PC-3 (cell line): Measurements from ENCODE around the gene DUSP19. TPM values are rescaled to one million over a fixed set of nuclear protein-coding genes. Genes with fewer than 3 reads are reported as not detected.

Experiments used
- ATAC-seq: fragments of 200-7000 bp; cut with Tn5 transposase; 2 replicates; pipeline ENCODE4 v1.9.1; 2020; ENCODE audit warnings: mild to moderate bottlenecking, moderate library complexity
- BruUV-seq: library from RNA; stranded (reverse); fragments of 400-500 nt; replicated peaks from 2 replicates; lab custom pipeline; 2021; lab: Mats Ljungman, UMichigan
- CTCF ChIA-PET: fragments of 300-600 bp; sonication (Branson Sonifier 250); formaldehyde crosslinking; loops from one replicate; lab custom pipeline; 2022; ENCODE audit warnings: antibody characterized with exemption; lab: Charles Lee
- POLR2A ChIA-PET: fragments of 300-600 bp; sonication (Branson Sonifier 250); formaldehyde crosslinking; loops from one replicate; lab custom pipeline; 2022; ENCODE audit warnings: antibody characterized with exemption; ENCODE audit not compliant: unreplicated experiment; lab: Charles Lee
- DNase-seq: peaks from one replicate; pipeline ENCODE4 v3.0.0-alpha.2; 2015
- H2AFZ ChIP-seq: fragments of 300-600 bp; sonication (generic); 2 replicates; pipeline ENCODE4 v1.6.0; 2016; ENCODE audit warnings: antibody characterized with exemption, low read length
- H3F3A ChIP-seq: fragments of 300-600 bp; sonication (generic); one replicate; pipeline ENCODE4 v1.6.0; 2017; ENCODE audit warnings: antibody characterized with exemption, low read length, control low read depth, mild to moderate bottlenecking; ENCODE audit not compliant: unreplicated experiment
- H3K27ac ChIP-seq: fragments of 300-600 bp; sonication (generic); 2 replicates; pipeline ENCODE4 v1.5.1; 2016; ENCODE audit warnings: mild to moderate bottlenecking, low read length
- H3K27me3 ChIP-seq: fragments of 300-600 bp; sonication (generic); 2 replicates; pipeline ENCODE4 v1.6.1; 2016; ENCODE audit warnings: low read length, mixed read lengths
- H3K36me3 ChIP-seq: fragments of 300-600 bp; sonication (generic); 2 replicates; pipeline ENCODE4 v1.6.1; 2016; ENCODE audit warnings: low read depth, mixed run types, low read length, mixed read lengths
- H3K4me1 ChIP-seq: fragments of 300-600 bp; sonication (generic); 2 replicates; pipeline ENCODE4 v1.5.1; 2016; ENCODE audit warnings: low read length; ENCODE audit not compliant: insufficient read depth
- H3K4me2 ChIP-seq: fragments of 300-600 bp; sonication (generic); 2 replicates; pipeline ENCODE4 v1.6.0; 2016; ENCODE audit warnings: low read length
- H3K4me3 ChIP-seq: fragments of 300-600 bp; sonication (generic); 2 replicates; pipeline ENCODE4 v1.5.1; 2016; ENCODE audit warnings: mild to moderate bottlenecking, low read length, mixed read lengths
- H3K79me2 ChIP-seq: fragments of 300-600 bp; sonication (generic); 2 replicates; pipeline ENCODE4 v1.6.1; 2017; ENCODE audit warnings: low read length, mixed read lengths
- H3K9ac ChIP-seq: fragments of 300-600 bp; sonication (generic); 2 replicates; pipeline ENCODE4 v1.6.0; 2016; ENCODE audit warnings: mild to moderate bottlenecking, low read length
- H3K9me2 ChIP-seq: fragments of 300-600 bp; sonication (generic); replicated peaks from 2 replicates; pipeline ENCODE4 v1.6.1; 2016; ENCODE audit warnings: mixed run types, low read length, mixed read lengths
- H3K9me3 ChIP-seq: fragments of 300-600 bp; sonication (generic); 2 replicates; pipeline ENCODE4 v1.6.1; 2016; ENCODE audit warnings: low read length, mixed read lengths
- H4K20me1 ChIP-seq: fragments of 300-600 bp; sonication (generic); 2 replicates; pipeline ENCODE4 v1.6.1; 2016; ENCODE audit warnings: low read length, mixed read lengths
- CTCF ChIP-seq: fragments of 300-600 bp; sonication (generic); conservative IDR thresholded peaks from 2 replicates; pipeline ENCODE4 v1.5.1; 2017; ENCODE audit warnings: antibody characterized with exemption, low read depth, mild to moderate bottlenecking, low read length
- EZH2 ChIP-seq: fragments of 300-600 bp; sonication (generic); IDR thresholded peaks from one replicate; pipeline ENCODE4 v1.6.1; 2017; ENCODE audit warnings: antibody characterized with exemption, mild to moderate bottlenecking, low read length; ENCODE audit not compliant: unreplicated experiment
- EZH2phosphoT487 ChIP-seq: fragments of 300-600 bp; sonication (generic); IDR thresholded peaks from 2 replicates; pipeline ENCODE4 v1.6.1; 2018; ENCODE audit warnings: mild to moderate bottlenecking, antibody characterized with exemption, low read length, borderline replicate concordance
- intact Hi-C: fragments of 100-400 bp; cut with micrococcal nuclease; formaldehyde crosslinking; loops from 2 replicates; pipeline ENCODE4 v1.9.0; 2023
- total RNA-seq: library from RNA; depleted of rRNA; stranded (reverse); fragments of >200 nt; gene quantifications from 2 replicates; pipeline ENCODE4 v1.2.3, GENCODE V29; 2014

DUSP19 gene
- total RNA-seq, 1 experiment from 2014 or later, result 0.51 TPM

- H3K9me2 ChIP-seq, result no peaks in the 10 kb centered on the region
- BruUV-seq, result no TSS peak
- intact Hi-C loops, result no loop called here
- H3F3A ChIP-seq, result no peaks in the 10 kb centered on the region
- H3K27ac ChIP-seq, result no peak overlapping the region
- ChIA-PET CTCF (no interaction called here), POLR2A (no interaction called here)
- no peaks in the 10 kb centered on the region for H3K36me3 ChIP-seq
- no peak overlapping the region for H2AFZ ChIP-seq
- H3K4me3 ChIP-seq, result no peak overlapping the region
- peaks cover 100% of the 10 kb centered on the region for H3K79me2 ChIP-seq
- no peak for TF ChIP-seq EZH2phosphoT487
- no peak for TF ChIP-seq CTCF
- TF ChIP-seq EZH2, result no peak
- no peaks in the 10 kb centered on the region for H3K27me3 ChIP-seq
- DNase-seq, result no peak
- peaks cover 26% of the 10 kb centered on the region for H3K4me1 ChIP-seq
- no peaks in the 10 kb centered on the region for H3K9me3 ChIP-seq
- H4K20me1 ChIP-seq, result peaks cover 78% of the 10 kb centered on the region
- H3K9ac ChIP-seq, result no peak overlapping the region
- no peak for ATAC-seq
- no peak overlapping the region for H3K4me2 ChIP-seq
Measured at GRCh38 chr2:183031911-183032794, 46.4 kb upstream of the DUSP19 start.

GRCh38 chr2:183033951-183034350, 44.6 kb upstream of the DUSP19 start:
- DNase-seq (no peak), ATAC-seq (no peak)
- Histone ChIP-seq H3K9ac (no peak overlapping the region), H3K9me2 (no peaks in the 10 kb centered on the region), H3K4me1 (peaks cover 28% of the 10 kb centered on the region), H3F3A (no peaks in the 10 kb centered on the region), H3K4me2 (peak overlapping the region; percentile 95), H3K27me3 (no peaks in the 10 kb centered on the region), H3K9me3 (no peaks in the 10 kb centered on the region), H3K27ac (no peak overlapping the region), H4K20me1 (peaks cover 71% of the 10 kb centered on the region), H3K79me2 (peaks cover 90% of the 10 kb centered on the region), H3K4me3 (no peak overlapping the region), H2AFZ (no peak overlapping the region), H3K36me3 (no peaks in the 10 kb centered on the region)
- no TSS peak for BruUV-seq
- ChIA-PET POLR2A (no interaction called here), CTCF (no interaction called here)
- intact Hi-C loops, result no loop called here
- no peak for TF ChIP-seq EZH2phosphoT487
- no peak for TF ChIP-seq EZH2
- TF ChIP-seq CTCF, result no peak

GRCh38 chr2:183034806-183035205, 43.7 kb upstream of the DUSP19 start:
- BruUV-seq, result no TSS peak
- no peak overlapping the region for H3K27ac ChIP-seq
- no peaks in the 10 kb centered on the region for H3K9me3 ChIP-seq
- no peak for DNase-seq
- H3K4me3 ChIP-seq, result peak overlapping the region; percentile 95
- peak overlapping the region; percentile 95 for H3K4me2 ChIP-seq
- H3K27me3 ChIP-seq, result no peaks in the 10 kb centered on the region
- intact Hi-C loops, result loop anchor here (5.0 kb wide), 1 partner anchor 53 kb away; no protein-coding TSS in a partner anchor
- no peak for TF ChIP-seq EZH2phosphoT487
- no peak for TF ChIP-seq EZH2
- TF ChIP-seq CTCF, result no peak
- peaks cover 82% of the 10 kb centered on the region for H3K79me2 ChIP-seq
- H3K9me2 ChIP-seq, result no peaks in the 10 kb centered on the region
- H4K20me1 ChIP-seq, result peaks cover 71% of the 10 kb centered on the region
- no peaks in the 10 kb centered on the region for H3F3A ChIP-seq
- H3K36me3 ChIP-seq, result no peaks in the 10 kb centered on the region
- H3K9ac ChIP-seq, result no peak overlapping the region
- ChIA-PET POLR2A (no interaction called here), CTCF (interaction anchor here (0.5 kb wide), 1 partner anchor 138 kb away, joined by 3 read pairs; no protein-coding TSS in a partner anchor)
- no peak overlapping the region for H2AFZ ChIP-seq
- no peak for ATAC-seq
- peaks cover 34% of the 10 kb centered on the region for H3K4me1 ChIP-seq
